ENCODE results near the gene SLC35F1.

- no peak for TF ChIP-seq EZH2 (IDR thresholded peaks at IDR 0.05; ENCODE audit: insufficient read depth, poor library complexity, severe bottlenecking)
- TF ChIP-seq EZH2phosphoT487 (IDR thresholded peaks at IDR 0.05; ENCODE audit: insufficient read depth, low read depth) = no peak
These were observed 154.6 kb downstream of the SLC35F1 start for GRCh38 chr6:118061666-118062065.
